IMR-90 (cell line): ENCODE results near the gene IHH. TPM values are rescaled to one million over a fixed set of nuclear protein-coding genes. Genes with fewer than 3 reads are reported as not detected.

Source experiments
- ATAC-seq: fragments of 200-7000 bp; cut with Tn5 transposase; 2 replicates; pipeline ENCODE4 v1.9.1; 2020; ENCODE audit warnings: low read depth, mild to moderate bottlenecking, moderate library complexity
- BruUV-seq: library from RNA; stranded (reverse); fragments of 400-500 nt; replicated peaks from 2 replicates; lab custom pipeline; 2021; lab: Mats Ljungman, UMichigan
- CTCF ChIA-PET: fragments of 300-600 bp; formaldehyde crosslinking; extraction: SDS; loops from one replicate; lab custom pipeline; 2021; ENCODE audit warnings: antibody characterized with exemption; lab: Yijun Ruan, JAX
- POLR2A ChIA-PET: fragments of 300-600 bp; sonication (Branson Sonifier 250); formaldehyde crosslinking; loops from one replicate; lab custom pipeline; 2022; ENCODE audit warnings: antibody characterized with exemption; ENCODE audit not compliant: unreplicated experiment; lab: Charles Lee
- DNase-seq: peaks from one replicate; pipeline ENCODE4 v3.0.0; 2013
- H2AFZ ChIP-seq: replicated peaks from 2 replicates; pipeline ENCODE3; 2013; ENCODE audit warnings: low read length, mild to moderate bottlenecking; ENCODE audit not compliant: poor library complexity
- H2AK5ac ChIP-seq: 2 replicates; pipeline ENCODE4 v1.6.1; 2013; ENCODE audit warnings: low read depth, low read length, inconsistent platforms
- H2AK9ac ChIP-seq: replicated peaks from 2 replicates; pipeline ENCODE3; 2013; ENCODE audit warnings: mild to moderate bottlenecking, low read depth, low read length, moderate library complexity; ENCODE audit not compliant: poor library complexity
- H2BK120ac ChIP-seq: 2 replicates; pipeline ENCODE4 v1.6.1; 2013; ENCODE audit warnings: low read depth, low read length, inconsistent platforms
- H2BK15ac ChIP-seq: 3 replicates; pipeline ENCODE4 v1.6.1; 2013; ENCODE audit warnings: low read depth, low read length, inconsistent platforms
- H2BK20ac ChIP-seq: 2 replicates; pipeline ENCODE4 v1.6.1; 2013; ENCODE audit warnings: low read depth, mild to moderate bottlenecking, inconsistent platforms, low read length, moderate library complexity
- H2BK5ac ChIP-seq: 2 replicates; pipeline ENCODE4 v1.6.1; 2013; ENCODE audit warnings: mild to moderate bottlenecking, low read depth, low read length, inconsistent platforms; ENCODE audit not compliant: poor library complexity, severe bottlenecking
- H3K14ac ChIP-seq: replicated peaks from 2 replicates; pipeline ENCODE4 v1.6.1; 2013; ENCODE audit warnings: low read depth, low read length, inconsistent platforms
- H3K18ac ChIP-seq: 2 replicates; pipeline ENCODE4 v1.6.1; 2013; ENCODE audit warnings: low read depth, low read length, control low read depth
- H3K23ac ChIP-seq: 2 replicates; pipeline ENCODE4 v1.6.1; 2013; ENCODE audit warnings: low read depth, low read length, inconsistent platforms
- H3K27ac ChIP-seq: 2 replicates; pipeline ENCODE4 v1.5.1; 2013; ENCODE audit warnings: mild to moderate bottlenecking, control low read depth, low read length; ENCODE audit not compliant: insufficient read depth
- H3K27me3 ChIP-seq: 2 replicates; pipeline ENCODE4 v1.6.1; 2013; ENCODE audit warnings: low read length; ENCODE audit not compliant: control insufficient read depth, insufficient read depth
- H3K36me3 ChIP-seq: 2 replicates; pipeline ENCODE4 v1.6.1; 2013; ENCODE audit warnings: low read length, mixed read lengths; ENCODE audit not compliant: control insufficient read depth, insufficient read depth
- H3K4ac ChIP-seq: 2 replicates; pipeline ENCODE4 v1.6.1; 2013; ENCODE audit warnings: low read depth, low read length, inconsistent platforms
- H3K4me1 ChIP-seq: 2 replicates; pipeline ENCODE4 v1.6.1; 2013; ENCODE audit warnings: low read length, mixed read lengths; ENCODE audit not compliant: control insufficient read depth, insufficient read depth
- H3K4me2 ChIP-seq: 2 replicates; pipeline ENCODE4 v1.6.1; 2013; ENCODE audit warnings: low read depth, mild to moderate bottlenecking, control low read depth, low read length, moderate library complexity
- H3K4me3 ChIP-seq: 2 replicates; pipeline ENCODE4 v1.5.1; 2013; ENCODE audit warnings: low read depth, mild to moderate bottlenecking, control low read depth, low read length, moderate library complexity; ENCODE audit not compliant: insufficient read depth
- H3K56ac ChIP-seq: 2 replicates; pipeline ENCODE4 v1.6.1; 2013; ENCODE audit warnings: low read length, inconsistent platforms; ENCODE audit not compliant: insufficient read depth; ENCODE audit errors: extremely low read depth
- H3K79me1 ChIP-seq, 2 experiments: 2 replicates each; pipeline ENCODE4 v1.6.1; 2013; ENCODE audit warnings: low read length in 2 of 2, inconsistent platforms in 1 of 2, low read depth in 1 of 2
- H3K9ac ChIP-seq: 2 replicates; pipeline ENCODE4 v1.6.1; 2013; ENCODE audit warnings: low read depth, low read length, control low read depth
- H3K9me1 ChIP-seq: 2 replicates; pipeline ENCODE4 v1.6.1; 2013; ENCODE audit warnings: low read length, inconsistent platforms; ENCODE audit not compliant: insufficient read depth
- H3K9me3 ChIP-seq: 2 replicates; pipeline ENCODE4 v1.6.1; 2013; ENCODE audit warnings: low read length; ENCODE audit not compliant: control insufficient read depth, insufficient read depth
- H4K20me1 ChIP-seq: 2 replicates; pipeline ENCODE4 v1.6.1; 2013; ENCODE audit warnings: low read length, inconsistent platforms; ENCODE audit not compliant: insufficient read depth
- H4K5ac ChIP-seq: 2 replicates; pipeline ENCODE4 v1.6.1; 2013; ENCODE audit warnings: mild to moderate bottlenecking, low read depth, low read length, control low read depth
- H4K8ac ChIP-seq, 2 experiments: 2 replicates each; pipeline ENCODE4 v1.6.1; 2013; ENCODE audit warnings: low read depth in 2 of 2, low read length in 2 of 2, control low read depth in 1 of 2, inconsistent platforms in 1 of 2
- H4K91ac ChIP-seq: 2 replicates; pipeline ENCODE4 v1.6.1; 2013; ENCODE audit warnings: low read depth, low read length, inconsistent platforms; ENCODE audit not compliant: insufficient read depth
- BHLHE40 ChIP-seq: fragments of 150-350 bp; IDR thresholded peaks from 2 replicates; pipeline ENCODE4 v1.6.1; 2016; ENCODE audit warnings: mild to moderate bottlenecking, low read depth, low read length
- CHD1 ChIP-seq: IDR thresholded peaks from 2 replicates; pipeline ENCODE4 v1.6.1; 2012; ENCODE audit warnings: low read depth, low read length, improper control_type of control experiment
- ELK1 ChIP-seq: fragments of 150-350 bp; IDR thresholded peaks from 2 replicates; pipeline ENCODE4 v1.6.1; 2016; ENCODE audit warnings: low read depth, mild to moderate bottlenecking, low read length, moderate library complexity, borderline replicate concordance
- MAFK ChIP-seq: IDR thresholded peaks from 2 replicates; pipeline ENCODE4 v1.6.1; 2012; ENCODE audit warnings: low read depth, low read length, improper control_type of control experiment
- MAZ ChIP-seq: IDR thresholded peaks from 2 replicates; pipeline ENCODE4 v1.6.1; 2012; ENCODE audit warnings: low read depth, mild to moderate bottlenecking, low read length, improper control_type of control experiment, moderate library complexity, borderline replicate concordance
- MXI1 ChIP-seq: IDR thresholded peaks from 2 replicates; pipeline ENCODE4 v1.6.1; 2012; ENCODE audit warnings: low read depth, mild to moderate bottlenecking, low read length, moderate library complexity, borderline replicate concordance
- NFE2L2 ChIP-seq: fragments of 150-350 bp; IDR thresholded peaks from 2 replicates; pipeline ENCODE4 v1.6.1; 2016; ENCODE audit warnings: low read depth, mild to moderate bottlenecking, low read length
- POLR2A ChIP-seq: IDR thresholded peaks from 2 replicates; pipeline ENCODE4 v1.6.1; 2012; ENCODE audit warnings: mild to moderate bottlenecking, low read depth, low read length
- RAD21 ChIP-seq: IDR thresholded peaks from 2 replicates; pipeline ENCODE4 v1.6.1; 2012; ENCODE audit warnings: low read length, improper control_type of control experiment
- RCOR1 ChIP-seq: IDR thresholded peaks from 2 replicates; pipeline ENCODE4 v1.6.1; 2012; ENCODE audit warnings: mild to moderate bottlenecking, low read length, improper control_type of control experiment; ENCODE audit not compliant: insufficient replicate concordance
- RFX5 ChIP-seq: IDR thresholded peaks from 2 replicates; pipeline ENCODE4 v1.8.0; 2012; ENCODE audit warnings: low read depth, mild to moderate bottlenecking, low read length, moderate library complexity
- SMC3 ChIP-seq: fragments of 150-350 bp; IDR thresholded peaks from 2 replicates; pipeline ENCODE4 v1.6.1; 2016; ENCODE audit warnings: low read depth, mild to moderate bottlenecking, antibody characterized with exemption, low read length, moderate library complexity
- WGBS, 2 experiments: methylation state at CpG; one replicate each; pipeline versions ENCODE4 v1.1.5 to v1.1.7; 2013; ENCODE audit warnings: missing lambda C conversion rate in 2 of 2; ENCODE audit not compliant: insufficient read length in 1 of 2; ENCODE audit errors: extremely low coverage in 2 of 2; 5-methylcytosine and 5-hydroxymethylcytosine counted together
- dilution Hi-C: fragments of 300-500 bp; cut with HindIII; formaldehyde crosslinking; loops from one replicate; pipeline ENCODE4 v1.14.3; 2018; ENCODE audit warnings: low sequenced_read_pairs; ENCODE audit not compliant: unreplicated experiment
- in situ Hi-C: fragments of 300-500 bp; cut with MboI; formaldehyde crosslinking; loops from 3 replicates; pipeline ENCODE4 v1.14.3; 2019; ENCODE audit warnings: low sequenced_read_pairs, inconsistent platforms, mixed read lengths
- intact Hi-C: fragments of 100-400 bp; cut with micrococcal nuclease; formaldehyde crosslinking; loops from 2 replicates; pipeline ENCODE4 v1.10.0; 2022
- polyA plus RNA-seq, 3 experiments: library from polyadenylated mRNA; depleted of rRNA; stranded (reverse); fragments of >200 nt; gene quantifications; 2 replicates each; pipeline ENCODE4 v1.2.3, GENCODE V29; 2012; ENCODE audit warnings: low replicate concordance in 1 of 3
- total RNA-seq: library from RNA; depleted of rRNA; stranded (reverse); fragments of >200 nt; gene quantifications from 2 replicates; pipeline ENCODE4 v1.2.3, GENCODE V29; 2012
- TF ChIP-seq, protein P1 (sequence below): fragments of 150-350 bp; IDR thresholded peaks from 2 replicates; pipeline ENCODE4 v1.6.1; 2017; ENCODE audit warnings: mild to moderate bottlenecking, antibody characterized with exemption, low read length, low read depth
- TF ChIP-seq, protein P2 (sequence below): conservative IDR thresholded peaks from 2 replicates; pipeline ENCODE4 v1.5.1; 2012; ENCODE audit warnings: mild to moderate bottlenecking, low read depth, low read length, improper control_type of control experiment

IHH gene
- total and polyA plus RNA-seq, 2 of the 4 experiments (the other 2 are of a cell fraction), result not detected

- dilution Hi-C loops, result no loop called here
- Histone ChIP-seq H3K9me1 (no peaks in the 10 kb centered on the region), H2AK5ac (no peak overlapping the region), H3K4ac (no peak overlapping the region), H2BK15ac (no peak overlapping the region), H3K4me1 (peaks cover 6% of the 10 kb centered on the region; the same call in 1 of the 2 replicates), H3K36me3 (no peaks in the 10 kb centered on the region), H3K56ac (no peak overlapping the region), H3K9ac (no peak overlapping the region), H4K5ac (no peak overlapping the region), H4K91ac (no peak overlapping the region), H2AK9ac (no peak overlapping the region), H3K18ac (no peak overlapping the region), H3K79me1 (no peaks in the 10 kb centered on the region), H2BK120ac (no peak overlapping the region), H3K27ac (no peak overlapping the region), H3K14ac (no peak overlapping the region), H2BK20ac (no peak overlapping the region), H3K27me3 (peaks cover 82% of the 10 kb centered on the region), H3K4me3 (no peak overlapping the region), H3K4me2 (no peak overlapping the region), H4K20me1 (no peaks in the 10 kb centered on the region), H2AFZ (no peak overlapping the region), H3K23ac (no peak overlapping the region), H4K8ac (no peak overlapping the region), H3K9me3 (no peaks in the 10 kb centered on the region), H2BK5ac (no peak overlapping the region)
- ChIA-PET POLR2A (no interaction called here), CTCF (interaction anchor here (1.0 kb wide), 1 partner anchor 64 kb away, joined by 3 read pairs; no protein-coding TSS in a partner anchor)
- intact Hi-C loops, result loop anchor here (5.0 kb wide), 1 partner anchor 242 kb away; no protein-coding TSS in a partner anchor
- in situ Hi-C loops, result no loop called here
- no TSS peak for BruUV-seq
- no peak for DNase-seq
- WGBS, 2 experiments, result 78% methylated on average over 12 of the region's 43 CpGs; no CpG with 5 or more reads in 1 of the 2 experiments
- ATAC-seq, result no peak
- TF ChIP-seq MAFK (no peak), MXI1 (no peak), ELK1 (no peak), POLR2A (no peak), BHLHE40 (no peak), RFX5 (no peak), MAZ (no peak), CHD1 (no peak), RCOR1 (no peak), NFE2L2 (no peak), RAD21 (no peak), SMC3 (no peak)
- TF ChIP-seq, protein P1, sequence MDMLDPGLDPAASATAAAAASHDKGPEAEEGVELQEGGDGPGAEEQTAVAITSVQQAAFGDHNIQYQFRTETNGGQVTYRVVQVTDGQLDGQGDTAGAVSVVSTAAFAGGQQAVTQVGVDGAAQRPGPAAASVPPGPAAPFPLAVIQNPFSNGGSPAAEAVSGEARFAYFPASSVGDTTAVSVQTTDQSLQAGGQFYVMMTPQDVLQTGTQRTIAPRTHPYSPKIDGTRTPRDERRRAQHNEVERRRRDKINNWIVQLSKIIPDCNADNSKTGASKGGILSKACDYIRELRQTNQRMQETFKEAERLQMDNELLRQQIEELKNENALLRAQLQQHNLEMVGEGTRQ, result no peak
- TF ChIP-seq, protein P2, sequence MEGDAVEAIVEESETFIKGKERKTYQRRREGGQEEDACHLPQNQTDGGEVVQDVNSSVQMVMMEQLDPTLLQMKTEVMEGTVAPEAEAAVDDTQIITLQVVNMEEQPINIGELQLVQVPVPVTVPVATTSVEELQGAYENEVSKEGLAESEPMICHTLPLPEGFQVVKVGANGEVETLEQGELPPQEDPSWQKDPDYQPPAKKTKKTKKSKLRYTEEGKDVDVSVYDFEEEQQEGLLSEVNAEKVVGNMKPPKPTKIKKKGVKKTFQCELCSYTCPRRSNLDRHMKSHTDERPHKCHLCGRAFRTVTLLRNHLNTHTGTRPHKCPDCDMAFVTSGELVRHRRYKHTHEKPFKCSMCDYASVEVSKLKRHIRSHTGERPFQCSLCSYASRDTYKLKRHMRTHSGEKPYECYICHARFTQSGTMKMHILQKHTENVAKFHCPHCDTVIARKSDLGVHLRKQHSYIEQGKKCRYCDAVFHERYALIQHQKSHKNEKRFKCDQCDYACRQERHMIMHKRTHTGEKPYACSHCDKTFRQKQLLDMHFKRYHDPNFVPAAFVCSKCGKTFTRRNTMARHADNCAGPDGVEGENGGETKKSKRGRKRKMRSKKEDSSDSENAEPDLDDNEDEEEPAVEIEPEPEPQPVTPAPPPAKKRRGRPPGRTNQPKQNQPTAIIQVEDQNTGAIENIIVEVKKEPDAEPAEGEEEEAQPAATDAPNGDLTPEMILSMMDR, result no peak
Observed at GRCh38 chr2:219054956-219055903, 5.5 kb downstream of the IHH start.
